ENCODE measurements around the gene CD209.

Gene CD209

GRCh38 chr19:7729211-7729610, 18.1 kb downstream of the CD209 start:
- DNase-seq (ENCODE audit: low read depth): no peak
- TF ChIP-seq, protein P1, sequence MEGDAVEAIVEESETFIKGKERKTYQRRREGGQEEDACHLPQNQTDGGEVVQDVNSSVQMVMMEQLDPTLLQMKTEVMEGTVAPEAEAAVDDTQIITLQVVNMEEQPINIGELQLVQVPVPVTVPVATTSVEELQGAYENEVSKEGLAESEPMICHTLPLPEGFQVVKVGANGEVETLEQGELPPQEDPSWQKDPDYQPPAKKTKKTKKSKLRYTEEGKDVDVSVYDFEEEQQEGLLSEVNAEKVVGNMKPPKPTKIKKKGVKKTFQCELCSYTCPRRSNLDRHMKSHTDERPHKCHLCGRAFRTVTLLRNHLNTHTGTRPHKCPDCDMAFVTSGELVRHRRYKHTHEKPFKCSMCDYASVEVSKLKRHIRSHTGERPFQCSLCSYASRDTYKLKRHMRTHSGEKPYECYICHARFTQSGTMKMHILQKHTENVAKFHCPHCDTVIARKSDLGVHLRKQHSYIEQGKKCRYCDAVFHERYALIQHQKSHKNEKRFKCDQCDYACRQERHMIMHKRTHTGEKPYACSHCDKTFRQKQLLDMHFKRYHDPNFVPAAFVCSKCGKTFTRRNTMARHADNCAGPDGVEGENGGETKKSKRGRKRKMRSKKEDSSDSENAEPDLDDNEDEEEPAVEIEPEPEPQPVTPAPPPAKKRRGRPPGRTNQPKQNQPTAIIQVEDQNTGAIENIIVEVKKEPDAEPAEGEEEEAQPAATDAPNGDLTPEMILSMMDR (IDR thresholded peaks at IDR 0.05; ENCODE audit: low read length, missing control alignments): no peak
- no peak overlapping the region for H3K4me3 ChIP-seq (replicated peaks; ENCODE audit: low read depth, low read length)

DNA sequence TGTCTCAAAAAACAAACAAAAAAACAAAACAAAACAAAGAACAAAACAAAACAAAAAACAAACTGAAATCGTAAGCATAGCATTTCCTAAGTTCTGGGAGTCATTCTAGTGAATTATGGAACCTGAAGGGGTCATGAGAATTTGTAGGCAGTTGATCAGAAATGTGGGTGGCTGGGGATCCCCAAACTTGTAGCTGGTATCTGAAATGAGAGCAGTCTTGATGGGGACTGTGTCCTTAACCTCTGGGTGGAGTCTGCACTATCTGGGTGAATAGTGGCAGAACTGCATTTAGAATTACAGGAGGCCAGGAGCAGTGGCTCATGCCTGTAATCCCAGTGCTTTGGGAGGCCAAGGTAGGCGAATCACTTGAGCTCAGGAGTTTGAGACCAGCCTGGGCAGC, 21.5 kb downstream of the CD209 start:
- DNase-seq (ENCODE audit: low read depth): no peak
- TF ChIP-seq, protein P1 (IDR thresholded peaks at IDR 0.05; ENCODE audit: low read length, missing control alignments): no peak
- no peak overlapping the region for H3K4me3 ChIP-seq (replicated peaks; ENCODE audit: low read depth, low read length)

GRCh38 chr19:7722231-7722651, 25.1 kb downstream of the CD209 start:
- TF ChIP-seq, protein P1 (IDR thresholded peaks at IDR 0.05; ENCODE audit: low read length, missing control alignments): no peak
- H3K4me3 ChIP-seq (replicated peaks; ENCODE audit: low read depth, low read length): no peak overlapping the region
- DNase-seq (ENCODE audit: low read depth): no peak

GRCh38 chr19:7720351-7720750, 27.0 kb downstream of the CD209 start:
- TF ChIP-seq, protein P1 (IDR thresholded peaks at IDR 0.05; ENCODE audit: low read length, missing control alignments): no peak
- no peak overlapping the region for H3K4me3 ChIP-seq (replicated peaks; ENCODE audit: low read depth, low read length)
- DNase-seq (ENCODE audit: low read depth): no peak

DNA sequence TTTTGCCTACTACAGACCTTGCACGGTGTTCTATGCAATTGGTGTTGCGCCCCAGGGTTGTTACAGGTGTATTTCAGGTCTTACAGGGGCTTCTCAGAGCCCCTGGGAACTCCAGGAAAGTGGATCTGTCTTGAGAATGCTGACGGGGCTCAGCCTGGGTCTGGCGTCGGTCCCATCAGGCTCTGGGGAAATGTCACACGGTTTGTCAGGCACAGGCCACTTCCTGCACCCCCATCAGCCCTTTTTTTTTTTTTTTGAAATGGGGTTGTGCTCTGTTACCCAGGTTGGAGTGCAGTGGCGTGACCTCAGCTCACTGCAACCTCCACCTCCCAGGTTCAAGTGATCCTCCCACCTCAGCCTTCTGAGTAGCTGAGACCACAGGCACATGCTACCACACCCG, 28.7 kb downstream of the CD209 start:
- no peak for DNase-seq (ENCODE audit: low read depth)
- H3K4me3 ChIP-seq (replicated peaks; ENCODE audit: low read depth, low read length): no peak overlapping the region
- TF ChIP-seq, protein P1 (IDR thresholded peaks at IDR 0.05; ENCODE audit: low read length, missing control alignments): no peak

DNA sequence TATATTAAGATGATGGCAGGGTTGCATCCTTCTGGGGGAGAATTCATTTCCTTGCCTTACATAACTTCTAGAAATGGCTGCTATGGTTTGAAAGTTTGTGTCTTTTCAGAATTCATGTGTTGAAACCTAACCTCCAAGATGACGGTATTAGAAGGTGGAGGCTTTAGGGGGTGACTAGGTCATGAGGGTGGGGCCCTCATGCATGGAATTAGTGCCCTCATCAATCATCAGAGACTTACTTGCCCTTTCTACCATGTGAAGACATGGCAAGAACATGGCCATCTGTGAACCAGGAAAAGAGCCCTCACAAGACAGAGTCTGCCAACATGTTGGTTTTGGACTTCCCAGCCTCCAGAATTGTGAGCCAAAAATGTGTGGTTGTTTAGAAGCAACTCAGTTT, 30.6 kb downstream of the CD209 start:
- no peak overlapping the region for H3K4me3 ChIP-seq (replicated peaks; ENCODE audit: low read depth, low read length)
- DNase-seq (ENCODE audit: low read depth): no peak
- TF ChIP-seq, protein P1 (IDR thresholded peaks at IDR 0.05; ENCODE audit: low read length, missing control alignments): no peak

DNA sequence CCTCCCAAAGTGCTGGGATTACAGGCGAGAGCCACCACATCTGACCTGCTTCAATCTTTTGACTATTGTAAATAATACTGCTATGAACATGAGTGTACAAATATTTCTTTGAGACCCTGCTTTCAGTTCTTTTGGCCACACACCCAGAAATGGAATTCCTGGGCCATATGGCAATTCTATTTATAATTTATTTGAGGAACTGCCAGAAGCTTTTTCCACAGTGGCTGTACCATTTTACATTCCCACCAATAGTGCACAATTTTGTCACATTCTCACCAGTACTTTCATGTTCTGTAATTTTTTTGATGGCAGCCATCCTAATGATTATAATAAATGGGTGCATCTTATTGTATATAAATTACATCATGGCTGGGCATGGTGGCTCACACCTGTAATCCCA, 31.7 kb downstream of the CD209 start:
- H3K4me3 ChIP-seq (replicated peaks; ENCODE audit: low read depth, low read length): no peak overlapping the region
- DNase-seq (ENCODE audit: low read depth): no peak
- TF ChIP-seq, protein P1 (IDR thresholded peaks at IDR 0.05; ENCODE audit: low read length, missing control alignments): no peak

Data from fibroblast of pulmonary artery (primary cell).